ENCODE data around the gene PPM1N. TPM values are rescaled to one million over a fixed set of nuclear protein-coding genes. Genes with fewer than 3 reads are reported as not detected.

PPM1N gene
- total and polyA plus RNA-seq, 2 of the 4 experiments (the other 2 are of a cell fraction), result 0.90 to 1.6 TPM

GRCh38 chr19:45467456-45468158, 30.6 kb upstream of the PPM1N start, which contains the start of gene FOSB:
Gene FOSB, plus strand, starts transcription at chr19:45467996. Its CDS starts 591 bp downstream, at chr19:45468587.
- no peak within 1 kb of the TSS for H3K56ac ChIP-seq (ENCODE audit: extremely low read depth, insufficient read depth, low read length)
- 0 out of 2 replicates have a peak within 1 kb of the TSS, but pooled peaks have one; percentile 23 for H3K4ac ChIP-seq (ENCODE audit: low read depth, low read length)
- peak within 1 kb of the TSS; percentile 41 for H3K23ac ChIP-seq (ENCODE audit: low read depth, low read length)
- no peaks in the 10 kb centered on the region for H3K36me3 ChIP-seq (ENCODE audit: control insufficient read depth, insufficient read depth, low read length)
- no peak within 1 kb of the TSS for H3K18ac ChIP-seq (ENCODE audit: low read depth, low read length)
- H3K9ac ChIP-seq (ENCODE audit: low read depth, low read length), result peak within 1 kb of the TSS; percentile 67
- dilution Hi-C loops (cut with HindIII; ENCODE audit: low sequenced_read_pairs, unreplicated experiment), result no loop called here
- H3K4me3 ChIP-seq (ENCODE audit: insufficient read depth, low read depth, low read length), result peak within 1 kb of the TSS; percentile 76
- H2AK9ac ChIP-seq (replicated peaks; ENCODE audit: low read depth, low read length, poor library complexity), result peak within 1 kb of the TSS; percentile 73
- H4K5ac ChIP-seq (ENCODE audit: low read depth, low read length), result no peak within 1 kb of the TSS
- TF ChIP-seq RFX5 (IDR thresholded peaks at IDR 0.05; ENCODE audit: low read depth, low read length) (no peak), FOS (IDR thresholded peaks at IDR 0.05; ENCODE audit: low read depth, low read length) (0 out of 2 replicates have a peak, but pooled peaks have one; percentile 1), MAZ (IDR thresholded peaks at IDR 0.05; ENCODE audit: borderline replicate concordance, low read depth, low read length) (no peak), ELK1 (IDR thresholded peaks at IDR 0.05; ENCODE audit: borderline replicate concordance, low read depth, low read length) (peak; percentile 68; the same call in 1 of the 2 replicates), USF2 (IDR thresholded peaks at IDR 0.05; ENCODE audit: low read depth, low read length) (no peak)
- peak within 1 kb of the TSS; percentile 98 for H2AFZ ChIP-seq (replicated peaks; ENCODE audit: low read length, poor library complexity)
- H4K91ac ChIP-seq (ENCODE audit: insufficient read depth, low read depth, low read length), result no peak within 1 kb of the TSS
- WGBS, 2 experiments (ENCODE audit: extremely low coverage in 2 of 2, insufficient read length in 1 of 2), result 0% methylated on average over 25 of the region's 56 CpGs; no CpG with 5 or more reads in 1 of the 2 experiments
- intact Hi-C loops (cut with micrococcal nuclease), result loop anchor here (1.0 kb wide), 1 partner anchor 27 kb away; no protein-coding TSS in a partner anchor
- peaks cover 8% of the 10 kb centered on the region for H3K4me1 ChIP-seq (ENCODE audit: control insufficient read depth, insufficient read depth, low read length)
- ChIA-PET CTCF (interaction anchor here (0.6 to 2.6 kb wide), 4 partner anchors 11 to 28 kb away, joined by 3 to 12 read pairs (median 4); no protein-coding TSS in a partner anchor), POLR2A (ENCODE audit: unreplicated experiment) (interaction anchor here (1.5 kb wide), 1 partner anchor 12 kb away, joined by 4 read pairs; no protein-coding TSS in a partner anchor)
- peaks cover 0 to 16% of the 10 kb centered on the region in 2 experiments; a peak in 2 of 4 replicates for H3K79me1 ChIP-seq (ENCODE audit: low read depth in 1 of 2, low read length in 2 of 2)
- peak; percentile 48 for ATAC-seq (ENCODE audit: low read depth)
- no peaks in the 10 kb centered on the region for H3K9me3 ChIP-seq (ENCODE audit: control insufficient read depth, insufficient read depth, low read length)
- no peaks in the 10 kb centered on the region for H3K27me3 ChIP-seq (ENCODE audit: control insufficient read depth, insufficient read depth, low read length)
- H4K8ac ChIP-seq (ENCODE audit: low read depth in 2 of 2, low read length in 2 of 2), result peak within 1 kb of the TSS; percentile 37 to 55; a peak in 2 of 4 replicates
- H3K27ac ChIP-seq (ENCODE audit: insufficient read depth, low read length), result peak within 1 kb of the TSS; percentile 53; the same call in 1 of the 2 replicates
- H4K20me1 ChIP-seq (ENCODE audit: insufficient read depth, low read length), result peaks cover 15% of the 10 kb centered on the region; the same call in 1 of the 2 replicates
- no peak within 1 kb of the TSS for H2BK5ac ChIP-seq (ENCODE audit: low read depth, low read length, poor library complexity, severe bottlenecking)
- H3K14ac ChIP-seq (replicated peaks; ENCODE audit: low read depth, low read length), result no peak within 1 kb of the TSS; the same call in 1 of the 2 replicates
- BruUV-seq (replicated peaks), result no TSS peak
- no peak within 1 kb of the TSS for H2BK120ac ChIP-seq (ENCODE audit: low read depth, low read length)
- no peak within 1 kb of the TSS for H2BK15ac ChIP-seq (ENCODE audit: low read depth, low read length)
- peak within 1 kb of the TSS; percentile 93 for H3K4me2 ChIP-seq (ENCODE audit: low read depth, low read length)
- peaks cover 3% of the 10 kb centered on the region; the same call in 1 of the 2 replicates for H3K9me1 ChIP-seq (ENCODE audit: insufficient read depth, low read length)
- peak; percentile 92 for DNase-seq
- peak within 1 kb of the TSS; percentile 73; the same call in 1 of the 2 replicates for H2AK5ac ChIP-seq (ENCODE audit: low read depth, low read length)
- in situ Hi-C loops (cut with MboI; ENCODE audit: low sequenced_read_pairs), result no loop called here
- H2BK20ac ChIP-seq (ENCODE audit: low read depth, low read length), result no peak within 1 kb of the TSS
